SK-N-SH treated with all-trans-retinoic acid at 6 μM for 48 hours (cell line): ENCODE data around the gene FRMD4A.

Experiments
- RARB ChIP-seq: fragments of 250-450 bp; sonication (Bioruptor Pico); IDR thresholded peaks from 2 replicates; pipeline ENCODE4 v1.8.0; 2021; ENCODE audit warnings: mild to moderate bottlenecking, moderate library complexity
- ZFP30 ChIP-seq: fragments of 450-650 bp; formaldehyde crosslinking; IDR thresholded peaks from 2 replicates; pipeline ENCODE4 v1.5.0; 2022; ENCODE audit warnings: mild to moderate bottlenecking, moderate library complexity

GRCh38 chr10:14327527-14327926 lies 3.2 kb downstream of the FRMD4A start:
- no peak for TF ChIP-seq RARB (CRISPR knock-in tag)
- TF ChIP-seq ZFP30 (CRISPR knock-in tag) = no peak
